HG03442 (cell line): ENCODE results near the gene GOLGA8J.
"Not testable (repeated sequence)": the region's sequence is repeated elsewhere in the genome, so short reads cannot be mapped to it uniquely, and the experiment has no call there.

Experiments
- ATAC-seq: cut with Tn5 transposase; IDR thresholded peaks from one replicate; pipeline ENCODE4 v1.9.1; 2021; ENCODE audit warnings: mild to moderate bottlenecking, moderate library complexity; ENCODE audit not compliant: unreplicated experiment

The GOLGA8J gene

GRCh38 chr15:30072630-30073029 is 10.1 kb upstream of the GOLGA8J start:
- no peak for ATAC-seq

GRCh38 chr15:30073915-30074314 is 8.8 kb upstream of the GOLGA8J start:
- no peak for ATAC-seq

- not testable (repeated sequence) for ATAC-seq
These were observed 1.9 kb upstream of the GOLGA8J start for GRCh38 chr15:30080816-30081215.

GRCh38 chr15:30097827-30098226 is 15.1 kb downstream of the GOLGA8J start:
- ATAC-seq = not testable (repeated sequence)

GRCh38 chr15:30102890-30103289 is 20.1 kb downstream of the GOLGA8J start:
- ATAC-seq = not testable (repeated sequence)

GRCh38 chr15:30103941-30104507 is 21.3 kb downstream of the GOLGA8J start:
- not testable (repeated sequence) for ATAC-seq

GRCh38 chr15:30110591-30110990 is 27.8 kb downstream of the GOLGA8J start:
- not testable (repeated sequence) for ATAC-seq

GRCh38 chr15:30130066-30130465 is 47.3 kb downstream of the GOLGA8J start:
- ATAC-seq = not testable (repeated sequence)

- ATAC-seq = not testable (repeated sequence)
These were observed 52.0 kb downstream of the GOLGA8J start, which contains the start of gene GOLGA8T for GRCh38 chr15:30134751-30135150. Gene GOLGA8T, plus strand, starts transcription at chr15:30135051. Its CDS starts 98 bp downstream, at chr15:30135149.
